Measurements from ENCODE around the gene RAPGEF6. TPM values are rescaled to one million over a fixed set of nuclear protein-coding genes. Genes with fewer than 3 reads are reported as not detected.
"Not testable (repeated sequence)": the region's sequence is repeated elsewhere in the genome, so short reads cannot be mapped to it uniquely, and the experiment has no call there.

The RAPGEF6 gene
- total RNA-seq, 1 experiment from 2014 or later, result 1.8 TPM

DNA sequence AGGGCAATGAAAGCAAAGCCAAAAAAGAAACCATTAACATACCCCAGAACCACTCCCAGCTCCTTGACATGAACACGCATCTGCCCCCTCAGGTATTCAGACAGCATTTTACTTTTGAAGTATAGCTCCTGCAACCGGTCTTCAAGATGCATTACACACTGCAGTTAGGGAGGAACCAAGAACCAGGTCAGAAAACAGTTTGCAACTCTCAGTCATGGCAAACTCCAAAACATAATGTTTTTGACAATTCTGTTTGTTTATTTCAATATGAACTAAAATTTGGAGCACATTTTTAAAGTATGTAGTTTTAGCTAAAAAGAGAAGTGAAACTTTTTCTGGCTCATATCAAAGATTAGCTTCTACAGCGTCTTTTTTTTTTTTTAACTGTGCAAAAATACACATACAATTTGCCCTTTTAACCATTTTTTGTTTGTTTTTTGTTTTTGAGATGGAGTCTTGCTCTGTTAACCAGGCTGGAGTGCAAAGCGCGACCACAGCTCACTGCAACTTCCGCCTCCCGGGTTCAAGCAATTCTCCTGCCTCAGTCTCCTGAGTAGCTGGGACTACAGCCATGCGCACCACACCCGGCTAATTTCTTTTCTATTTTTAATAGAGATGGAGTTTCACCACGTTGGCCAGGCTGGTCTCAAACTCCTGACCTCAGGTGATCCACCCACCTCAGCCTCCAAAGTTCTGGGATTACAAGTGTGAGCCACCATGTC is 12.2 kb upstream of the RAPGEF6 start:
- in situ Hi-C loops (cut with HindIII; ENCODE audit: low pct_unique_long_range_greater_than_20kb, low sequenced_read_pairs), result no loop called here
- no peak for DNase-seq (ENCODE audit: low read depth)

DNA sequence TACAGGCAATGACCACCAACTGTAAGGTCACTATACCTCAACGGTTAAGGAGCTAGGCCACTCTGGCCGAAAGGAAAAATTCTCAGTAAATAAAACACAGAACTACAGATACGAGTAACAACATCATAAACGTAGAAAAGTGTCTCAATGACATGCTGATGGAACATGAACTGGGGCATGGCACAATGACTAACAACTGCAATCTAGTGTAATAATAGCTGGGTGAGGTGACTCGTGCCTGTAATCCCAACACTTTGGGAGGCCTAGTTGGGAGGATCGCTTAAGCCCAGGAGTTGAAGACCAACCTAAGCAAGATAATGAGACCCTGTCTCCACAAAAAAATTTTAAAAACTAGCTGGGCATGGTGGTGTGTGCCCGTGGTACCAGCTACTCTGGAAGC is 9.8 kb upstream of the RAPGEF6 start:
- DNase-seq (ENCODE audit: low read depth), result no peak
- in situ Hi-C loops (cut with HindIII; ENCODE audit: low pct_unique_long_range_greater_than_20kb, low sequenced_read_pairs), result no loop called here

DNA sequence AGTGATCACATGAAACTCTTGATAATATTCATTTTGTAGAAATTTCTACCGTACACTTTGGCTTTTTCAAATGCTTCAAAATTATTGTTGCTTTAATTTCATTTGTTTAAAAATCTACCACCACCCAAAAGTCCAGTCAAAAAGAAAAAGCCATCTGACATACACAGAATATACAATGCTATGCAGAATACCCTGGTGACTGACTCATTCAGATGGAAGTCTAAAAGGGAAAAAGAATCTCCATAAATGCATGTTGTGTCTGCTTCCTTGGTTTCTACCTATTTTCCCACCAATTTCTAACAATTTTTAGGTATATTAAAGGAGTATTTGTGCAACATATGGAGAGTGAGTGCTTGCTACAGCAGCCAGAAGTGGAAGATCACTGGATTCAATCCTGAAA is 9.3 kb upstream of the RAPGEF6 start:
- DNase-seq (ENCODE audit: low read depth), result no peak
- in situ Hi-C loops (cut with HindIII; ENCODE audit: low pct_unique_long_range_greater_than_20kb, low sequenced_read_pairs), result no loop called here

DNA sequence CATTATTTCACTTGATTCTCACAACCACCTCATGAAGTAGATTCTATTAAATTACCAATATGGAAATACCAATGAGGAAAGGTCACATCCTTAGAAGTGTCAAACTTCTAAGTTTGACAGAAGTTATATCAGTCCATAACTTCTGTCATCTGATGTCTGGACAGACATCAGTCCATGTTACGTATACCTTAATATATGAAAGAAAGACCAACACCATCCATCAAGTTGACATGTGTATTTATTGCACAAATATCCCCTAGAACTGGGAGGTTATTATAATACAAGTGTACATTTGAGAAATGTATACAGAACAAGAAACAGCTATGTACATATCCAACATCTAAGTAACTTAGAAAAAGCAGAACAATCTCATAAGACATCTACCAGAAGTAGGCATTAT is 6.5 kb upstream of the RAPGEF6 start:
- DNase-seq (ENCODE audit: low read depth), result no peak
- in situ Hi-C loops (cut with HindIII; ENCODE audit: low pct_unique_long_range_greater_than_20kb, low sequenced_read_pairs), result no loop called here

DNA sequence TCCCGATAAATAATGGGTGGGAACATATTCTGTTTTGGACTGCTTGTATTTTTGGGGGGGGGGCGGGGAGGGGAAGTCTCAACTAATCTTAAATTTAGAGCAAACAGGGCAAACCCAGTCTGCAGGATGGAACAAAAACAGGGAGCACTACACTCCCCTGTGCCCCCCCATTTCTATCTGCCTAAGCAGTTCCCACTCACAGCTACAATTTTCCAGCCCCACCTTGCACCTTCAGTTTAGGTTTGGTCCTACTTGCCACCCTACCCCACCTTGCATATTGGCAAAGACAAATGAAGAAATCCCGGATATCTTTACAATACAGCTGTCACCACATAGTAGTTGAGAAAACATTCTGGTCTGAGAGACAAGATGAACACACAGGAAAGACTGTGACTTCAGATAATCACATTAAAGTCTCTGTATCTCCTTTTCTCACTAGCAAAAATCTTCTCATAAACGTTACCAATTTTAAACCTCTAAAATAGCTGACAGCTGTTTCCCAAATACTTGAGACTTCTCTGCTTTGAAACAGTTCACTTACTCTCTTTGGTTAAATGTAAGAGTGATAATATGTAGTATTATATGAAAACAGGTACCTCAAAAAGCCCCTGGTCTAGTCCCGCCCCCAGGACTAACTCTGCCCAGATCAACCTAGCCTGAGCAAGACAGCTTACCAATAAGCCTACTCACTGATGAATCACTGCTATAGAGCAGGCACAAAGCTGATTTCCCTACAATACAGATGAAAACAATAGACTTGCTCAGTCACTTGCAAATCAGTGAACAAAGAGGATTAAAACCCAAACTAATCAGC is 5.2 kb upstream of the RAPGEF6 start:
- DNase-seq (ENCODE audit: low read depth), result no peak
- in situ Hi-C loops (cut with HindIII; ENCODE audit: low pct_unique_long_range_greater_than_20kb, low sequenced_read_pairs), result no loop called here

DNA sequence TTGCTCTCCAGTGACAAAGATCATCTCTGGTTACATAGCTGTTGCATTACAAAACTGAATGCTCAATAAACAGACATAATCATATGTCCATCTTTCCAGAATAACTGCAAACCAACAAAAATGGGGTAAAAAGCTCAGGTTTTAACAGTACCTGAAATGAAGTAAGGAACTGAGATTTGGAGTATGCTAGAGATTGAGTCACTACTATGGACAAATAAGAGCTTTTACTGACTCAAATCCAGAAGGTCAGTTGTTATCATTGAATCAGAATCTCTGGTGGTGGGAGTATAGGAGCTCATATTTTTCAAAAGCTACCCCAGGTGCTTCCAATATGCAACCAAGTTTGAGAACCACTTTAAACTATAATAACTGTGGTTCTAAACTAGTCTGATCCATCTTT is 4.1 kb upstream of the RAPGEF6 start:
- in situ Hi-C loops (cut with HindIII; ENCODE audit: low pct_unique_long_range_greater_than_20kb, low sequenced_read_pairs), result no loop called here
- no peak for DNase-seq (ENCODE audit: low read depth)

DNA sequence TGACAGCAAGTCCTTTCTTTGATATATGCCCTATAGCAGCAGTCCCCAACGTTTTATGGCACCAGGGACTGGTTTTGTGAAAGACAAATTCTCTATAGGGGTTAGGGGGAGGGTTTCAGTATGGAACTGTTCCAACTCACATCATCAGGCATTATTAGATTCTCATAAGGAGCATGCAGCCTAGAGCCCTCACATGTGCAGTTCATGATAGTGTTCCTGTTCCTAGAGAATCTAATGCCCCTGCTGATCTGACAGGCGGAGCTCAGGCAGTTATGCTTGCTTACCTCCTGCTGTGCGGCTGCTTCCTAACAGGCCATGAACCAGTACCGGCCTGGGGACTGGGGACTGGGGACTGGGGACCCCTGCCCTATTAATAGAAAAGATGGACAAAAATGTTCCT is 2.7 kb upstream of the RAPGEF6 start:
- in situ Hi-C loops (cut with HindIII; ENCODE audit: low pct_unique_long_range_greater_than_20kb, low sequenced_read_pairs), result no loop called here
- no peak for DNase-seq (ENCODE audit: low read depth)

DNA sequence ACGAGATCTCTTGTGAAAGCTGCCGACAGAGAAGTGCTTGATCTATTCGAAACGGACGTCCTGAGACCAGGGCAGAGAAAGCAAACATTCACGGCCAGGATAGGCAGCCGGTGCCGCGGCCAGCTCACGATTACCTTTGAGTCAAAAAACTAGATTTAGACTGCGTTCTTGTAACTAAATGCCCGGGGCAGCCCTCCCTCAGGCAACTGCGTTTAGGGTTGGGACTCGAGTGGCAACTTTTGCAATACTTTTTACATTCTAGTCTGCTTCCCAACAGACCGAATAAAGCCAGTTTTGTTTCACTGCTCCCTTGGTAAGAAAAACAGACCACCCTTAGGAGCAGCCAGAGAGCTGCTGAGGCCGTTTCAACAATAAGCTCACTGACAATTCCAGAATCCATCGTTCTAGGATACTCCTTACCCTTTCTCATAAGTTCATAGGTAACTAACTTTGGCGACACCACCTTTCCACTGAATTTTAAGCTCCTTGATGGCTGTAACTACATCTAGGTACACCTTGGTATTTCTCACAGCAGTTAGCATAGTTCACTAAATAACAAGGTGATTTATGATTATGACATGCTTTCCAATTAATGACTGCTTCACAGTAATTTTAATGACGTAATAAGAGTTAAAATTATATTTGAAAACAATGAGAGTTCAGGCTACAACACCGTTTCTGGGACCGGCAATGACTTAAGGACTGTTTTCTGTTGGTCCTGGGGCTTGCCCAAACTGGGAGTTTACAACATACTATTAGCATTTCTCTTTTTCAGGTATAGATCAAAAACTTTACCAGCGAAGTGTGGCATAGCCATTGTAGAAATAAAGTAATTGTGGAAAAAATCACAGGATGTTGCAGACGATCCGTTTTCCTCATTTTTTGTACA is 899 bp upstream of the RAPGEF6 start:
- in situ Hi-C loops (cut with HindIII; ENCODE audit: low pct_unique_long_range_greater_than_20kb, low sequenced_read_pairs), result no loop called here
- DNase-seq (ENCODE audit: low read depth), result no peak

DNA sequence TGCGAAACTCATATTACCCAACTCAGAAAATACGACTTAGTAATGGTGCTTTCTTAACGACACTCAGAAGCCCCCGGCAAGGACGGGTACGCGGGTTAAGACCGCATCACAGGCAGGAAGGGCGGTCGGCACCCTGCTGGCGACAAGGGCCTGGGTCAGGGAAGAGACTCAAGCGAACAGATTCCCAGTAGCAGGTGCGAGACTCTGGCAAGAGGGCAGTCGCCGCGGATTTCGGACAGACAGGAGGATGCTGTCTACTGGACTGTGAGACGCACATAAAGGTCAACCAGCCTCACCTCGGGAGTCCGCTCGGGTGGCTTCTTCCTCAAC is 398 bp downstream of the RAPGEF6 start:
- in situ Hi-C loops (cut with HindIII; ENCODE audit: low pct_unique_long_range_greater_than_20kb, low sequenced_read_pairs), result no loop called here

DNA sequence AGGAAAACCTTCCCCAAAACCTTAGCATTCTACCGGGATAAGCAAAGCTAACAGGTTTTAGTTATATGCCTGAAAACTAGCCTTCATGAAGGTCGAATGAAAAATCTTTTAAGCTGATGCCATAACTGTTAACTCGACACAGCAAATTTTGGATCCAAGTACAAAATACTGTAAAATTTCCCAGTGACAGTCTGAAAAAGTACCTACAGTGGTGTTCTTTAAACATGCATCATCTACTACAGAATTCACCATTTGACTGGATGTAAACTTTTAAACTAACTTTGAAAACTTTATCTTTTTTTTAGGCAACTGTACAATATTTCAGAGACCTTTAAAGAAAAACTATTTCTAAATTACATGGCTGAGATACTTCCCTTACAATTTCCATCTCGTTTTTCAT is 791 bp downstream of the RAPGEF6 start:
- in situ Hi-C loops (cut with HindIII; ENCODE audit: low pct_unique_long_range_greater_than_20kb, low sequenced_read_pairs), result no loop called here
- no peak for DNase-seq (ENCODE audit: low read depth)

More for the DNA sequence above, 398 bp downstream of the RAPGEF6 start:
- DNase-seq (ENCODE audit: low read depth), result no peak

DNA sequence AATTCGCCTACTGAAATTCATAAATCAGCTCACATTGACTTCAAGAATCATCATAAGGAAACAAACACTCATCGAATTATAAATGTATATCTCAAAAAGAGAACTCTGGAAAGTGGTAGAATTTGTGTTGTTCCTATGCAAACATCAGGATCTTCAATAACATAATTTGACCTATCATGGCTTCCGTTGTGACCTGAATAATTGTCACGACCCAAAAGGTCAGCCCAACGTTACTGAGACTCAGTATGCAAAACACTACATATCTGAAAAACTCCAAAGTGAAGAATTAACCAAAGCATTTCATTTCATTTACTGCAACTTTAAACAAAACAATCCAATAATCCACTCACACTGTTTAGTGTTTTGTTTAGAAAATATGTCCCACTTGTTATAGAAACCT is 1.2 kb downstream of the RAPGEF6 start:
- no peak for DNase-seq (ENCODE audit: low read depth)
- in situ Hi-C loops (cut with HindIII; ENCODE audit: low pct_unique_long_range_greater_than_20kb, low sequenced_read_pairs), result no loop called here

DNA sequence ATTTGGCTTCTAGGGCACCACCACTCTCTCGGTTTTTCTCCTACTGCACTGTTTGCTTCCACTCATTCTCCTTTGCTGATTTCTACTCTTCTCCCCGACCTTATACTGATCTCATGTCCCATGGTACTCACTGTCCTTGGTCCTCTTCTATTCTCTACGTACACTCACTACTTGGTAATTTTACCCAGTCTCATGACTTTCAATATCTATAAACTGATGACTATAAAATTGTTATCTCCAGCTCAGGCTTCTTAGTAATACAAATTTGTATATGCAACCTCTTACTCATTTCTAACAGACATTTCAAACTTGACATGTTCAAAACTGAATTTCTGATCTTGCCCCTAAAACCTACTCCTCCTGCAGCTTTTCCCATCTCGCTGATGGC is 4.1 kb downstream of the RAPGEF6 start:
- in situ Hi-C loops (cut with HindIII; ENCODE audit: low pct_unique_long_range_greater_than_20kb, low sequenced_read_pairs), result no loop called here
- DNase-seq (ENCODE audit: low read depth), result no peak

DNA sequence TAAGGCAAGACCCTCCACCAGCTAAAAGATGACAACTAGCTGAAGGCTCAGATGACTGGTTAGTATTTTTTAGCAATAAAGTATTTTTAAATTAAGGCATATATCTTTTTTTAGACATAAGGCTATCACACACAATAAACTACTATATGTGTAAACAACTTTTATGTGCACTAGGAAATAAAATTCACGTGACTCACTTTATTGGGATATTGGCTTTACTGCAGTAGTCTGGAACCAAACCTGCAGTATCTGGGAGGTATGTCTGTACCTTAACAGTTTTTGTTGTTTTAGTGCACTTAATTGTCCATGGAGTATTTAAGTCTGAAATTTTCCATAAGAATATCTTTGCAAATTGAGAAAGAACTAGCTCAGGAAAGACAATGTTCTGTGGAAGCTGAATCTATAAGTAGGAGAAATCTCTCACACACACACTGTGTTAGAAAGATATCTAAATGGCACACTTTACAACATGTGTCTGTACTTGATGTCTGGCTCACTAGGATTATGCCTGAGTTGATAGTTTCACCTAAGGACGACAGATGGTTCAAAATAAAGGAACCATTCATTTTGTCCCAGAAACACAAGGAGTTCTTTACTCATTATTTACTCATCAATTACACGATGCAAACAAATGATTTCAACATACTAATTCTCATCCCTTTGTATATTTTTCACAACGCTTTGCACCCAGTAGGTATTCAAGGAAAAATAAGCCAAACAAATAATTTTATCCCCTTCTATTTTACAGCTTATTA is 4.6 kb downstream of the RAPGEF6 start:
- in situ Hi-C loops (cut with HindIII; ENCODE audit: low pct_unique_long_range_greater_than_20kb, low sequenced_read_pairs), result no loop called here

DNA sequence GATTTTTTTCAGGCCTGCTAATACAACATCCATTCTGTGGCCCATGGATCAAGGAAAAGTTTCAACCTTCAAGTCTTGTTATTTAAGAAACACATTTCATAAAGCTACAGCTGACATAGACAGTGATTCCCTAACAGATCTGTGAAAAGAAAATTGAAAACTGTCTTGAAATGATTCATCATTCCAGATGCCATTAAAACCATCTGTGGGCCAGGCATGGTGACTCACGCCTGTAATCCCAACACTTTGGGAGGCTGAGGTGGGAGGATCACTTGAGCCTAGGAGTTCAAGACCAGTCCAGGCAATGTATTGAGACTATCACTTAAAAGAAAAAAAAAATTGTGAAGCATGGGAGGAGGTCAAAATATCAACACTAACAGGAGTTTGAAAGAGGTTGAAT is 6.0 kb downstream of the RAPGEF6 start:
- no peak for DNase-seq (ENCODE audit: low read depth)
- in situ Hi-C loops (cut with HindIII; ENCODE audit: low pct_unique_long_range_greater_than_20kb, low sequenced_read_pairs), result no loop called here

More for the DNA sequence above, 4.6 kb downstream of the RAPGEF6 start:
- DNase-seq (ENCODE audit: low read depth), result no peak

DNA sequence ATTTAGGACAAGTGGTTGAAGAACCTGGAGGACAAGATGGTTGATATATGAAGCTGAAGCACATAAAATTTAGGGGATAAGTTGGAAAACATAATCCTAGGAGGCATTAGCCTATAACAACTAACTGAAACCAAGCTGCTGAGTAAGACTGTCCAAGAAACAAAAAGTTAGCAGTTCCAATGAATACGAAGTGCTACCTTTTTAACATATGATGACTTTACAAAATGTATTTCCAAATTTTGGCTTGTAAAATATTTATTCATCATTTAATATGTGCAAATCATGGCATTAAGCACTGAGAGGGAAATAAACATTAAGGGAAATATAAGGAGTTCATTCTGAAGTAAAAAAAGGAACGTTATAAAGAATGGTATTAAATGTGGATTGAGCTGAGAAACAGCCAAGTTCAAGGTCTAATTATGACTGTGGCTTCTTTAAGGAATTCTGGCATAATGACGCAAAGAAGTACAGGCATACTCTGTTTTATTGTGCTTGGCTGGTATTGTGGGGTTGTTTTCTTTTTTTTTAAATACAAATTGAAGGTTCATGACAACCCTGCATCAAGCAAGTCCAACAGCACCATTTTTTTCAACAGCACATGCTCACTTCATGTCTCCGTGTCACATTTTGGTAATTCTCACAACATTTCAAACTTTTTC is 7.7 kb downstream of the RAPGEF6 start:
- in situ Hi-C loops (cut with HindIII; ENCODE audit: low pct_unique_long_range_greater_than_20kb, low sequenced_read_pairs), result no loop called here
- no peak for DNase-seq (ENCODE audit: low read depth)

DNA sequence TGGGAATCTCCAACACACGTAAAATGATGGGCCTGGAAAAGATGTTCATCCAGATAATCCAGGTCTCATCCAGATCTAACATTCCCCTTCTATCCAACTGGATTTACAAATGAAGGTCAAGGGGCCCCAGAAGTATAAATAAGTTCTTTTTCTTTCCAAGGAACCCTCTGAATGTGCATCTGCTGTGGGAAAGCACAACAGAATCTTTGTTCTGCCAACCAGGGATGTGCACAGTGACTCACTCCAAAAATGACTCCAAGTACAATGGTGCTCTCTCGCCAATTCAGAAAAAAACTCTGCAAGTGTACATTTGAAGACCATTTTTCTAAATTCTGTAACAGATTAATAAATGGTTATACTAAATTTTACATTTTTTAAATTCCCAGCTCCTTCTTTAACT is 12.4 kb downstream of the RAPGEF6 start:
- no peak for DNase-seq (ENCODE audit: low read depth)
- in situ Hi-C loops (cut with HindIII; ENCODE audit: low pct_unique_long_range_greater_than_20kb, low sequenced_read_pairs), result no loop called here

DNA sequence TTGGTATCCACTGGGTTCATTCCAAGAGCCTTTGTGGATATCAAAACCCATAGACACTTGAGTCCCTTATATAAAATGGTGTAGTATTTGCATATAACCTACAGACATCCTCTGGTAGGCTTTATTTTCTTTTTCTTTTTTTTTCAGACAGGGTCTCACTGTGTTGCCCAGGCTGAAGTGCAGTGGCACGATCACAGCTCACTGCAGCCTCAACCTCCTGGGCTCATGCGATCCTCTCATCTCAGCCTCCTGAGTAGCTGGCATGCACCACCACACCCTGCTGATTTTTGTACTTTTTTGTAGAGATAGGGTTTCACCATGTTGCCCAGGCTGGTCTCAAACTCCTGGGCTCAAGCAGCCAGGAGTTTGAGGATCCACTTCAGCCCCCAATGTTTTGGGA is 13.9 kb downstream of the RAPGEF6 start:
- DNase-seq (ENCODE audit: low read depth); in situ Hi-C loops (cut with HindIII; ENCODE audit: low pct_unique_long_range_greater_than_20kb, low sequenced_read_pairs): not testable (repeated sequence)

DNA sequence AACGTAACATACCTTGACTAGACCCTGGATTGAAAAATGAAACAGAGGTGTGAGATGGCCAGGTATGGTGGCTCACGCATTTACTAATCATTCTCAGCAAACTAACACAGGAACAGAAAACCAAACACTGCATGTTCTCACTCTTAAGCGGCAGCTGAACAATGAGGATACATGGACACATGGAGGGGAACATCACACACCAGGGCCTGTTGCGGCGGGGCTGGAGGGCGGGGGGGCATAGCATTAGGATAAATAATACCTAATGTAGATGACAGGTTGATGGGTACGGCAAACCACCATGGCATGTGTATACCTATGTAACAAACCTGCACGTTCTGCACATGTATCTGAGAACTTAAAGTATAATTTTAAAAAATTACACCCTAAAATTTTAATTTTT is 15.9 kb downstream of the RAPGEF6 start:
- no peak for DNase-seq (ENCODE audit: low read depth)
- in situ Hi-C loops (cut with HindIII; ENCODE audit: low pct_unique_long_range_greater_than_20kb, low sequenced_read_pairs), result no loop called here

Data from Caki2 (cell line).